GM19438 (cell line): ENCODE data around the gene ZNF878.
A peak's percentile ranks its signal among the peaks of the same experiment; 100 is the strongest.

Source experiments
- ATAC-seq: cut with Tn5 transposase; IDR thresholded peaks from one replicate; pipeline ENCODE4 v1.9.1; 2021; ENCODE audit warnings: low read depth; ENCODE audit not compliant: unreplicated experiment

Gene ZNF878

GRCh38 chr19:12035220-12036172 lies 17.3 kb downstream of the ZNF878 start, which contains the start of gene ZNF433:
Gene ZNF433, minus strand, starts transcription at chr19:12035679. Its CDS starts 140 bp downstream, at chr19:12035539.
- peak; percentile 94 for ATAC-seq

GRCh38 chr19:12034620-12035019 lies 18.1 kb downstream of the ZNF878 start:
- no peak for ATAC-seq

- ATAC-seq, result no peak
Observed at GRCh38 chr19:12034198-12034597, 18.6 kb downstream of the ZNF878 start.

GRCh38 chr19:12015753-12016116 lies 37.0 kb downstream of the ZNF878 start:
- ATAC-seq, result no peak

GRCh38 chr19:12015015-12015752 lies 37.6 kb downstream of the ZNF878 start:
- no peak for ATAC-seq

- ATAC-seq, result no peak
Observed at GRCh38 chr19:12000152-12000981, 52.4 kb downstream of the ZNF878 start.

GRCh38 chr19:11995174-11995573 lies 57.6 kb downstream of the ZNF878 start:
- ATAC-seq, result no peak
